ENCODE measurements around the gene FKBP15. TPM values are rescaled to one million over a fixed set of nuclear protein-coding genes. Genes with fewer than 3 reads are reported as not detected.

Gene FKBP15
- total RNA-seq, 1 experiment from 2014 or later: 14.9 TPM

DNA sequence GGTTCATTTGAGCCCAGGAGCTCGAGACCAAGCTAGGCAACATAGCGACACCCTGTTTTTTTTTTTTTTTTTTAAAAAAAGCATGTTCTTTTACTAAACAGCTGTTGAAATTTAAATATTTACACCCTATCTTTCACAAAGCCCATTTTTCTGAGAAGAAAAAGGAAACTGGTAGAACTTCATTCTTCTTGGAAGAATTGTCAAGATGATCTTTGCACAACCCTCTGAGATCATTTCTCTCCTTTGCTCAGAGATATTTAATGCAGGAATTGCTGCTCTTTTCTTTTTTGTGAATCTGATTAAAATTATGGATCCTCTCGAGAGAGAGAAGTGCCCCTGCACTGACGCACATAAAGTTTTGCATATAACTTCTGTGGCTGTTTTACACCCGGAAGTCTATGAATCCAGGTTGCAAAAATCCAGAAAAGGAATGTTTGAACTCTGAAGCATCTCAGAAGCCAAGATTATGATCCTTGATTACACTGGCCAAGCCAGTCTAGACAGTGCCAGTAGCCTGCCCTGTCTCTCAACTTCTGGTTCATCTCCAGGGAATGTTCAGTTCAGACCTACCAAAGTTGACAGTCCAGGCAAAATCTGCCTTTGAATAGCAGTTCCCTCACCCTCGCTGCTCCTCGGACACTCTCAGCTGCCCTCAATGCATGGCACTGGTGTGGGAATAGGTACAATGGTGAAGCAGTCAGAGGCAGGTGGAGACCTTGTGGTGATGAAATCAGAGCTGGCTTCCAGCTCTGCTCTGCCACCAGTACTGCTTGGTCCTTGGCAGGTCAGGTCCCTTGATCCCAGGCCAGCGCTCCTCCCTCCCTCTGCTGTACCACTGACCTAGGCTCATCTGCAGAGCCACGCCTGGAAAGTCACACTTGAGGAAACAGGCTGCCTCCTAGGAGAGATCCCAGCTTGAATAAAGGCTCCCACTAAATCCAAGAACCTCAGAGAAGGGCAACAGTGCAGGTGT is 83.6 kb downstream of the FKBP15 start:
- H3K36me3 Mint-ChIP-seq: peaks cover 4% of the 10 kb centered on the region; the same call in 1 of the 2 replicates
- POLR2A ChIA-PET: no interaction called here
- H3K27ac Mint-ChIP-seq: no peak overlapping the region
- peaks cover 23% of the 10 kb centered on the region for H3K9me3 Mint-ChIP-seq
- TF ChIP-seq GABPB1 (CRISPR knock-in tag; IDR thresholded peaks at IDR 0.05) (no peak), FOXJ3 (CRISPR knock-in tag; IDR thresholded peaks at IDR 0.05; ENCODE audit: borderline replicate concordance) (no peak)
- DNase-seq (ENCODE audit: low spot score) (no peak), ATAC-seq (no peak)
- peaks cover 26% of the 10 kb centered on the region for H3K27me3 Mint-ChIP-seq (ENCODE audit: low read depth)
- no peak overlapping the region for H3K4me3 Mint-ChIP-seq
- no peaks in the 10 kb centered on the region for H3K4me1 Mint-ChIP-seq
- CTCF ChIA-PET: interaction anchor here (0.6 kb wide), 1 partner anchor 451 kb away, joined by 3 read pairs; no protein-coding TSS in a partner anchor

DNA sequence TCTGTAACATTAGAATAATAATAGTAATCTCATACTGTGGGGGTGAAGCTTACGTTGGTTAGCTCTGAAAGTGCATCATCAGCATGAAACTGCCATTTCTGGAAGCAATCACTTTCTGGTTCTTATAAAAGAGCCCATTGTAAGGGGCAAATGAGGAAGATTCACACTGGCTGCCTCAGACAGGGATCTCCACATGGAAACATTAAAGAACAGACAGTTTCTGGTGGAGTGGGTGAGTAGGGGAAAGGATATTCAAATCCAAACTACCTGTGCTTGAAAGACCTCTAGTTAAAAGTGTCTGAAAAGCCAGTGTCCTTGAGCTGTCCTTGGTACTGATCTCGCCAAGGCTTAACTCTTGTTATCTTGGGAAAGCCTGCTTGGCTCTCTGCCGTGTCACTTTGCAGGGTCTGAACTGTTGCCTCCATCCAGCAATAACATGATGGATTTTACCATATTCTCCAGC is 89.4 kb downstream of the FKBP15 start:
- ChIA-PET POLR2A (no interaction called here), CTCF (interaction anchor here (1.0 kb wide), 1 partner anchor 143 kb away, joined by 3 read pairs; the partner anchor contains the start of genes CDC26 and PRPF4)
- H3K4me3 Mint-ChIP-seq: no peak overlapping the region
- peaks cover 16% of the 10 kb centered on the region for H3K9me3 Mint-ChIP-seq
- H3K4me1 Mint-ChIP-seq: peaks cover 6% of the 10 kb centered on the region; the same call in 1 of the 2 replicates
- H3K27ac Mint-ChIP-seq: no peak overlapping the region
- peaks cover 26% of the 10 kb centered on the region for H3K27me3 Mint-ChIP-seq (ENCODE audit: low read depth)
- TF ChIP-seq ZNF219 (CRISPR knock-in tag; IDR thresholded peaks at IDR 0.05; ENCODE audit: borderline replicate concordance): no peak
- no peak for TF ChIP-seq MXD4 (CRISPR knock-in tag; IDR thresholded peaks at IDR 0.05; ENCODE audit: borderline replicate concordance)
- TF ChIP-seq, protein P1, sequence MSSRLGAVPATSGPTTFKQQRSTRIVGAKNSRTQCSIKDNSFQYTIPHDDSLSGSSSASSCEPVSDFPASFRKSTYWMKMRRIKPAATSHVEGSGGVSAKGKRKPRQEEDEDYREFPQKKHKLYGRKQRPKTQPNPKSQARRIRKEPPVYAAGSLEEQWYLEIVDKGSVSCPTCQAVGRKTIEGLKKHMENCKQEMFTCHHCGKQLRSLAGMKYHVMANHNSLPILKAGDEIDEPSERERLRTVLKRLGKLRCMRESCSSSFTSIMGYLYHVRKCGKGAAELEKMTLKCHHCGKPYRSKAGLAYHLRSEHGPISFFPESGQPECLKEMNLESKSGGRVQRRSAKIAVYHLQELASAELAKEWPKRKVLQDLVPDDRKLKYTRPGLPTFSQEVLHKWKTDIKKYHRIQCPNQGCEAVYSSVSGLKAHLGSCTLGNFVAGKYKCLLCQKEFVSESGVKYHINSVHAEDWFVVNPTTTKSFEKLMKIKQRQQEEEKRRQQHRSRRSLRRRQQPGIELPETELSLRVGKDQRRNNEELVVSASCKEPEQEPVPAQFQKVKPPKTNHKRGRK (CRISPR knock-in tag; IDR thresholded peaks at IDR 0.05; ENCODE audit: borderline replicate concordance): 0 out of 2 replicates have a peak, but pooled peaks have one; percentile 48
- TF ChIP-seq MYBL2 (CRISPR knock-in tag; IDR thresholded peaks at IDR 0.05): no peak
- no peak for TF ChIP-seq CREB1 (CRISPR knock-in tag; IDR thresholded peaks at IDR 0.05)
- TF ChIP-seq ZNF423 (CRISPR knock-in tag; IDR thresholded peaks at IDR 0.05): no peak
- no peak for TF ChIP-seq SP1 (CRISPR knock-in tag; conservative IDR thresholded peaks at IDR 0.05)
- DNase-seq (ENCODE audit: low spot score): peak; percentile 42
- H3K36me3 Mint-ChIP-seq: no peaks in the 10 kb centered on the region
- ATAC-seq: peak; percentile 72

DNA sequence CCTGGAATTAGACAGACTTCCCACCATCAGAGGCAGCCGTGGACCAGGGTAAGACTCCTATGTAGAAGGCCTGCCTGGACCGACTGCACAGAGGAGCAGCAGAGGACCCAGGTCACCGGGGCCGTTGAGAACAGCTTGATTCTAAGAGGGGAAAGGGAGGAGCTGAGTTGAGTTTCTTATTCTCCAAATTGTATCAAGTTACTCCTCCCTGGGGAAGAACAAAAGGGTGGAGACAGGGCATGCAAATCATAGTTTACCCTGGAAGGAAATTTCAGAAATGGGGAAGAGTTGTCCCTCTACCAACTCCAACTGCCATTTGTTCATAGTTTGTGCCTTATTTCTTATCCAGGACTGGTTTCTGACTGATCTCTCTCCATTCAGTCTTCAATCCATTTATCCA is 91.2 kb downstream of the FKBP15 start:
- CTCF ChIA-PET: no interaction called here
- H3K36me3 Mint-ChIP-seq: no peaks in the 10 kb centered on the region
- peaks cover 29% of the 10 kb centered on the region for H3K27me3 Mint-ChIP-seq (ENCODE audit: low read depth)
- H3K27ac Mint-ChIP-seq: no peak overlapping the region
- H3K4me1 Mint-ChIP-seq: peaks cover 6% of the 10 kb centered on the region; the same call in 1 of the 2 replicates
- POLR2A ChIA-PET: no interaction called here
- peaks cover 25% of the 10 kb centered on the region for H3K9me3 Mint-ChIP-seq
- no peak overlapping the region for H3K4me3 Mint-ChIP-seq
- DNase-seq (ENCODE audit: low spot score) (no peak), ATAC-seq (no peak)
- TF ChIP-seq GTF2I (CRISPR knock-in tag; conservative IDR thresholded peaks at IDR 0.05): no peak
- TF ChIP-seq, protein P2, sequence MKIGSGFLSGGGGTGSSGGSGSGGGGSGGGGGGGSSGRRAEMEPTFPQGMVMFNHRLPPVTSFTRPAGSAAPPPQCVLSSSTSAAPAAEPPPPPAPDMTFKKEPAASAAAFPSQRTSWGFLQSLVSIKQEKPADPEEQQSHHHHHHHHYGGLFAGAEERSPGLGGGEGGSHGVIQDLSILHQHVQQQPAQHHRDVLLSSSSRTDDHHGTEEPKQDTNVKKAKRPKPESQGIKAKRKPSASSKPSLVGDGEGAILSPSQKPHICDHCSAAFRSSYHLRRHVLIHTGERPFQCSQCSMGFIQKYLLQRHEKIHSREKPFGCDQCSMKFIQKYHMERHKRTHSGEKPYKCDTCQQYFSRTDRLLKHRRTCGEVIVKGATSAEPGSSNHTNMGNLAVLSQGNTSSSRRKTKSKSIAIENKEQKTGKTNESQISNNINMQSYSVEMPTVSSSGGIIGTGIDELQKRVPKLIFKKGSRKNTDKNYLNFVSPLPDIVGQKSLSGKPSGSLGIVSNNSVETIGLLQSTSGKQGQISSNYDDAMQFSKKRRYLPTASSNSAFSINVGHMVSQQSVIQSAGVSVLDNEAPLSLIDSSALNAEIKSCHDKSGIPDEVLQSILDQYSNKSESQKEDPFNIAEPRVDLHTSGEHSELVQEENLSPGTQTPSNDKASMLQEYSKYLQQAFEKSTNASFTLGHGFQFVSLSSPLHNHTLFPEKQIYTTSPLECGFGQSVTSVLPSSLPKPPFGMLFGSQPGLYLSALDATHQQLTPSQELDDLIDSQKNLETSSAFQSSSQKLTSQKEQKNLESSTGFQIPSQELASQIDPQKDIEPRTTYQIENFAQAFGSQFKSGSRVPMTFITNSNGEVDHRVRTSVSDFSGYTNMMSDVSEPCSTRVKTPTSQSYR (CRISPR knock-in tag; IDR thresholded peaks at IDR 0.05): no peak
- no peak for TF ChIP-seq KAT7 (CRISPR knock-in tag; IDR thresholded peaks at IDR 0.05; ENCODE audit: borderline replicate concordance)
- no peak for TF ChIP-seq EMX1 (CRISPR knock-in tag; IDR thresholded peaks at IDR 0.05)
- TF ChIP-seq, protein P3, sequence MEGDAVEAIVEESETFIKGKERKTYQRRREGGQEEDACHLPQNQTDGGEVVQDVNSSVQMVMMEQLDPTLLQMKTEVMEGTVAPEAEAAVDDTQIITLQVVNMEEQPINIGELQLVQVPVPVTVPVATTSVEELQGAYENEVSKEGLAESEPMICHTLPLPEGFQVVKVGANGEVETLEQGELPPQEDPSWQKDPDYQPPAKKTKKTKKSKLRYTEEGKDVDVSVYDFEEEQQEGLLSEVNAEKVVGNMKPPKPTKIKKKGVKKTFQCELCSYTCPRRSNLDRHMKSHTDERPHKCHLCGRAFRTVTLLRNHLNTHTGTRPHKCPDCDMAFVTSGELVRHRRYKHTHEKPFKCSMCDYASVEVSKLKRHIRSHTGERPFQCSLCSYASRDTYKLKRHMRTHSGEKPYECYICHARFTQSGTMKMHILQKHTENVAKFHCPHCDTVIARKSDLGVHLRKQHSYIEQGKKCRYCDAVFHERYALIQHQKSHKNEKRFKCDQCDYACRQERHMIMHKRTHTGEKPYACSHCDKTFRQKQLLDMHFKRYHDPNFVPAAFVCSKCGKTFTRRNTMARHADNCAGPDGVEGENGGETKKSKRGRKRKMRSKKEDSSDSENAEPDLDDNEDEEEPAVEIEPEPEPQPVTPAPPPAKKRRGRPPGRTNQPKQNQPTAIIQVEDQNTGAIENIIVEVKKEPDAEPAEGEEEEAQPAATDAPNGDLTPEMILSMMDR (IDR thresholded peaks at IDR 0.05): no peak
- TF ChIP-seq, protein P4, sequence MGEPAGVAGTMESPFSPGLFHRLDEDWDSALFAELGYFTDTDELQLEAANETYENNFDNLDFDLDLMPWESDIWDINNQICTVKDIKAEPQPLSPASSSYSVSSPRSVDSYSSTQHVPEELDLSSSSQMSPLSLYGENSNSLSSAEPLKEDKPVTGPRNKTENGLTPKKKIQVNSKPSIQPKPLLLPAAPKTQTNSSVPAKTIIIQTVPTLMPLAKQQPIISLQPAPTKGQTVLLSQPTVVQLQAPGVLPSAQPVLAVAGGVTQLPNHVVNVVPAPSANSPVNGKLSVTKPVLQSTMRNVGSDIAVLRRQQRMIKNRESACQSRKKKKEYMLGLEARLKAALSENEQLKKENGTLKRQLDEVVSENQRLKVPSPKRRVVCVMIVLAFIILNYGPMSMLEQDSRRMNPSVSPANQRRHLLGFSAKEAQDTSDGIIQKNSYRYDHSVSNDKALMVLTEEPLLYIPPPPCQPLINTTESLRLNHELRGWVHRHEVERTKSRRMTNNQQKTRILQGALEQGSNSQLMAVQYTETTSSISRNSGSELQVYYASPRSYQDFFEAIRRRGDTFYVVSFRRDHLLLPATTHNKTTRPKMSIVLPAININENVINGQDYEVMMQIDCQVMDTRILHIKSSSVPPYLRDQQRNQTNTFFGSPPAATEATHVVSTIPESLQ (CRISPR knock-in tag; IDR thresholded peaks at IDR 0.05): no peak
- TF ChIP-seq, protein P5, sequence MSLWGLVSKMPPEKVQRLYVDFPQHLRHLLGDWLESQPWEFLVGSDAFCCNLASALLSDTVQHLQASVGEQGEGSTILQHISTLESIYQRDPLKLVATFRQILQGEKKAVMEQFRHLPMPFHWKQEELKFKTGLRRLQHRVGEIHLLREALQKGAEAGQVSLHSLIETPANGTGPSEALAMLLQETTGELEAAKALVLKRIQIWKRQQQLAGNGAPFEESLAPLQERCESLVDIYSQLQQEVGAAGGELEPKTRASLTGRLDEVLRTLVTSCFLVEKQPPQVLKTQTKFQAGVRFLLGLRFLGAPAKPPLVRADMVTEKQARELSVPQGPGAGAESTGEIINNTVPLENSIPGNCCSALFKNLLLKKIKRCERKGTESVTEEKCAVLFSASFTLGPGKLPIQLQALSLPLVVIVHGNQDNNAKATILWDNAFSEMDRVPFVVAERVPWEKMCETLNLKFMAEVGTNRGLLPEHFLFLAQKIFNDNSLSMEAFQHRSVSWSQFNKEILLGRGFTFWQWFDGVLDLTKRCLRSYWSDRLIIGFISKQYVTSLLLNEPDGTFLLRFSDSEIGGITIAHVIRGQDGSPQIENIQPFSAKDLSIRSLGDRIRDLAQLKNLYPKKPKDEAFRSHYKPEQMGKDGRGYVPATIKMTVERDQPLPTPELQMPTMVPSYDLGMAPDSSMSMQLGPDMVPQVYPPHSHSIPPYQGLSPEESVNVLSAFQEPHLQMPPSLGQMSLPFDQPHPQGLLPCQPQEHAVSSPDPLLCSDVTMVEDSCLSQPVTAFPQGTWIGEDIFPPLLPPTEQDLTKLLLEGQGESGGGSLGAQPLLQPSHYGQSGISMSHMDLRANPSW (CRISPR knock-in tag; conservative IDR thresholded peaks at IDR 0.05; ENCODE audit: low read depth): no peak
- TF ChIP-seq, protein P6, sequence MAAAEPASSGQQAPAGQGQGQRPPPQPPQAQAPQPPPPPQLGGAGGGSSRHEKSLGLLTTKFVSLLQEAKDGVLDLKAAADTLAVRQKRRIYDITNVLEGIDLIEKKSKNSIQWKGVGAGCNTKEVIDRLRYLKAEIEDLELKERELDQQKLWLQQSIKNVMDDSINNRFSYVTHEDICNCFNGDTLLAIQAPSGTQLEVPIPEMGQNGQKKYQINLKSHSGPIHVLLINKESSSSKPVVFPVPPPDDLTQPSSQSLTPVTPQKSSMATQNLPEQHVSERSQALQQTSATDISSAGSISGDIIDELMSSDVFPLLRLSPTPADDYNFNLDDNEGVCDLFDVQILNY (CRISPR knock-in tag; IDR thresholded peaks at IDR 0.05): no peak
- no peak for TF ChIP-seq SOX15 (CRISPR knock-in tag; IDR thresholded peaks at IDR 0.05)
- no peak for TF ChIP-seq SP1 (CRISPR knock-in tag; conservative IDR thresholded peaks at IDR 0.05)
- no peak for TF ChIP-seq PRRX2 (CRISPR knock-in tag; IDR thresholded peaks at IDR 0.05)
